Neural crest cell (in vitro differentiated cells): ENCODE measurements around the gene GAN. TPM values are rescaled to one million over a fixed set of nuclear protein-coding genes. Genes with fewer than 3 reads are reported as not detected.

Experiments
- DNase-seq: peaks from one replicate; pipeline ENCODE4 v3.0.0; 2021; ENCODE audit warnings: low read depth, mixed read lengths, low spot score
- H3K27ac Mint-ChIP-seq: one replicate; pipeline ENCODE4 v1.8.0; 2021; ENCODE audit warnings: mild to moderate bottlenecking, mixed read lengths; ENCODE audit not compliant: unreplicated experiment
- H3K27me3 Mint-ChIP-seq: 2 replicates; pipeline ENCODE4 v1.8.0; 2021; ENCODE audit warnings: low read depth, mild to moderate bottlenecking, mixed read lengths
- H3K36me3 Mint-ChIP-seq: 2 replicates; pipeline ENCODE4 v1.8.0; 2021; ENCODE audit warnings: low read depth, mild to moderate bottlenecking, mixed read lengths
- H3K4me1 Mint-ChIP-seq: 2 replicates; pipeline ENCODE4 v1.8.0; 2021; ENCODE audit warnings: mixed read lengths
- H3K4me3 Mint-ChIP-seq: one replicate; pipeline ENCODE4 v1.8.0; 2021; ENCODE audit warnings: mild to moderate bottlenecking, mixed read lengths
- H3K9me3 Mint-ChIP-seq: 2 replicates; pipeline ENCODE4 v1.8.0; 2021; ENCODE audit warnings: mixed read lengths
- total RNA-seq: library from RNA; stranded (reverse); gene quantifications from 2 replicates; pipeline ENCODE4 v1.2.1, GENCODE V29; 2021
- TF ChIP-seq, protein P1 (sequence below): fragments of 200-600 bp; sonication (generic); conservative IDR thresholded peaks from 2 replicates; pipeline ENCODE4 v1.5.0; 2021; ENCODE audit warnings: antibody characterized with exemption, mild to moderate bottlenecking

Gene GAN
- total RNA-seq, 1 donor from 2014 or later, result 16.1 TPM

DNA sequence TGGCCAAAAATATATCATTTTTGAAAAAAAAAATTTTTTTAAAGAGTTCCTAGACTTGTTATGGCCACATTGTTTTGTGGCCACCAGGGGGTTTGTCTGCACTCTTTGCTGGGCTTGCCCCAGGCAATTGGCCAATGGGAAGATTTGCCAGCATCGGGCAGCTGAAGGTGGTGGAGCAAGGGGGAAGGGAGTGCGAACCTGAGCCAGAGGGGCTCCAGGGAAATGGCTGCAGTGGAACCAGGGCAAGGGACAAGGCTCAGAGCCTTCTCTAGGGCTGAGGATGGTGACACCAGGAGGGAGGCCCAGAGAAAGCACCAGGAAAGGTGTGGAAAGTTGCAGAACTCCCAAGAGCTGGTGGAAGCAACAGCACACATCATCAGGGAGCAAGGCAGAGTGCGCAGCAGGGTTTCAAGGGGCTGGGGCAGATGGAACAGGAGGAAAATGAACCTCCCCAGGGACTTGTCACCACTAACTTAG lies 114.3 kb downstream of the GAN start:
- DNase-seq, result no peak
- no peaks in the 10 kb centered on the region for H3K27me3 Mint-ChIP-seq
- no peaks in the 10 kb centered on the region for H3K36me3 Mint-ChIP-seq
- peak overlapping the region; percentile 45 for H3K27ac Mint-ChIP-seq
- peaks cover 17% of the 10 kb centered on the region for H3K4me1 Mint-ChIP-seq
- no peak overlapping the region for H3K4me3 Mint-ChIP-seq
- TF ChIP-seq, protein P1, sequence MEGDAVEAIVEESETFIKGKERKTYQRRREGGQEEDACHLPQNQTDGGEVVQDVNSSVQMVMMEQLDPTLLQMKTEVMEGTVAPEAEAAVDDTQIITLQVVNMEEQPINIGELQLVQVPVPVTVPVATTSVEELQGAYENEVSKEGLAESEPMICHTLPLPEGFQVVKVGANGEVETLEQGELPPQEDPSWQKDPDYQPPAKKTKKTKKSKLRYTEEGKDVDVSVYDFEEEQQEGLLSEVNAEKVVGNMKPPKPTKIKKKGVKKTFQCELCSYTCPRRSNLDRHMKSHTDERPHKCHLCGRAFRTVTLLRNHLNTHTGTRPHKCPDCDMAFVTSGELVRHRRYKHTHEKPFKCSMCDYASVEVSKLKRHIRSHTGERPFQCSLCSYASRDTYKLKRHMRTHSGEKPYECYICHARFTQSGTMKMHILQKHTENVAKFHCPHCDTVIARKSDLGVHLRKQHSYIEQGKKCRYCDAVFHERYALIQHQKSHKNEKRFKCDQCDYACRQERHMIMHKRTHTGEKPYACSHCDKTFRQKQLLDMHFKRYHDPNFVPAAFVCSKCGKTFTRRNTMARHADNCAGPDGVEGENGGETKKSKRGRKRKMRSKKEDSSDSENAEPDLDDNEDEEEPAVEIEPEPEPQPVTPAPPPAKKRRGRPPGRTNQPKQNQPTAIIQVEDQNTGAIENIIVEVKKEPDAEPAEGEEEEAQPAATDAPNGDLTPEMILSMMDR, result peak; percentile 59
- peaks cover 2% of the 10 kb centered on the region for H3K9me3 Mint-ChIP-seq

DNA sequence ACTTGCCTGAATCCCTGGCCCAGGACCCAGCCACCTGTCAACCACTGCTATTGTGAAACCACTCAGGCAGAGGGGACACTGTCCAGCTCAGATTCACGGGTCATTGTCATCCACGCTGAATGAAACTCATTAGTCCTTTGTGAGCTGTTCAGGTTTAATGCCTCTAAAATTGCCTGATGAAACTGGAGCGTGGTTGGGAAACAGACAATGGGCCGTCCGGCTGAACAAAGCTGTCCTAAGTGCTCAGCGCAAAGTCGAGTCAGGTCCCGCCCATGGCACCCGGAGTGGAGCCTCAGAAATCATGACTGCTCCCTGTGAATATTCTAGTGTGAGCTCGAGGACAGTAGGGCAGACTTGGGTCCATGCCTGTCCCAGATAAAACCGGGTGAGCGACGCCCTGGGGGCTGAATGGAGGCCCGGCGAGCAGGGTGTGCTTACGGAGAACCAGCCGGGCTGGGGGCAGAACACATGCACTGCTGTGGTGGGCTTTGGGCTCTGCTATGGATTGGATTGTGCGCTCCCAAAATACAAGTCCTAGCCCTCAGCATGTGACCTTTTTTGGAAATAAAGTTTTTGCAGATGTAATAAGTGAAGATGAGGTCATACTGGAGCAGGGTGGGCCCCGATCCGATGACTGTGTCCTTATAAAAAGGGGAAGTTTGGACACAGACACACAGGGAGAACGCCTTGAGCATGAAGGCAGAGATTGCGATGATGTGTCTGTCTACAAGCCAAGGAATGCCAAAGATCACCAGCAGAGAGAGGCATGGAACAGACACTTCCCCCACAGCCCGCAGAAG lies 117.0 kb downstream of the GAN start:
- DNase-seq, result no peak
- peaks cover 2% of the 10 kb centered on the region for H3K9me3 Mint-ChIP-seq

DNA sequence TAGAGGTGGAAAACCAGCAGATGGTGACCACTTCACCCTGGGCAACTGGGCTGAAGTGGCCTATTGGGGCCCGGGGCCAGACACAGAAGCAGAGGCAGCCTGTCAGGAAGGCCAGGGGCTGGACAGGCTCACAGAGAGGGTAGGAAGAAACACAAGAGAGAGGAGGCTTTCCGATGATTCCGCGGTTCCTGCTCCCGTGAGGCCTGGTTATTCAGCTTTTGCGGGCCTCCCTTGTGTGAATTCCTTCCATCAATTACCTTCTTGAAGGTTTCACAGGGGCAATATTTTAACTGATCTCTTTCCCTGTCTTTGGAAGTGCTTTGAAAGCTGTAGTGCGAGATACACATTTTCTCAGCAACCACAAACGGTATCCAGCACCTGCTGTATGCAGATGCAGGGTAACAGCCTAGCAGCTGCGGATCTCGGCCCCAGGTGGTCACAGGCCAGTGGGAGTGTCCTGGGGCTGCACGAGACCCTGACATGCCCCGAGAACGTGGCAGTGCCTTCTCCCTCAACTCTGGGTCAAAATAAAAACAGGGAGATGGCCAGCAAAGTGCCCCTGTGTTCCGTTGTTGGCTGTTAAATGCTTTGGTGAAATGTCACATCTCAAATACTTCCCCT lies 118.3 kb downstream of the GAN start:
- Mint-ChIP-seq H3K4me1 (peaks cover 17% of the 10 kb centered on the region), H3K4me3 (no peak overlapping the region), H3K27me3 (peaks cover 7% of the 10 kb centered on the region), H3K36me3 (no peaks in the 10 kb centered on the region), H3K9me3 (no peaks in the 10 kb centered on the region), H3K27ac (no peak overlapping the region)
- no peak for DNase-seq
- TF ChIP-seq, protein P1, result no peak

More for the DNA sequence above, 117.0 kb downstream of the GAN start:
- no peak overlapping the region for H3K4me3 Mint-ChIP-seq
- TF ChIP-seq, protein P1, result no peak
- H3K27me3 Mint-ChIP-seq, result peaks cover 4% of the 10 kb centered on the region
- no peaks in the 10 kb centered on the region for H3K36me3 Mint-ChIP-seq
- peaks cover 17% of the 10 kb centered on the region for H3K4me1 Mint-ChIP-seq
- peak overlapping the region; percentile 71 for H3K27ac Mint-ChIP-seq

DNA sequence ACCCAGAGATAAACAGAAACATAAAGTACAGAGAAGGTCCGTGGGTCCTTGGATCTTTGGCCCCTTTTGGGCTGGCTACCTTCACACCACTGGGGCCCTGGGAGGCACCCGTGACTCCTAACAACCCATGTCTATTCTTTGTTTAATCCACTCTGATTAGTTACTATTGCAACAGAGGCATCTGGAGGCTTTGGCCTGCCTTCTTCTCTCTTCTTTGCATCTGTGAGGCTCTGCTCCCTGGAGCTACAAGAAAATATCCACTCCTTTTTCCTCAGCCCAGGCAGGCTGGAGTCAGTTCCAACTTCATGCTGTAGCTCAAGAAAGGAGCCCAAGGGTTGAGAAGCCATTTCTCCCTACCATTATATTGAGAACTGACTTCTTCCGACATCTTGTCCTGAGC lies 120.3 kb downstream of the GAN start:
- Mint-ChIP-seq H3K27me3 (peaks cover 23% of the 10 kb centered on the region), H3K9me3 (no peaks in the 10 kb centered on the region), H3K36me3 (no peaks in the 10 kb centered on the region), H3K4me1 (peaks cover 11% of the 10 kb centered on the region), H3K4me3 (no peak overlapping the region), H3K27ac (no peak overlapping the region)
- DNase-seq, result no peak
- TF ChIP-seq, protein P1, result no peak

DNA sequence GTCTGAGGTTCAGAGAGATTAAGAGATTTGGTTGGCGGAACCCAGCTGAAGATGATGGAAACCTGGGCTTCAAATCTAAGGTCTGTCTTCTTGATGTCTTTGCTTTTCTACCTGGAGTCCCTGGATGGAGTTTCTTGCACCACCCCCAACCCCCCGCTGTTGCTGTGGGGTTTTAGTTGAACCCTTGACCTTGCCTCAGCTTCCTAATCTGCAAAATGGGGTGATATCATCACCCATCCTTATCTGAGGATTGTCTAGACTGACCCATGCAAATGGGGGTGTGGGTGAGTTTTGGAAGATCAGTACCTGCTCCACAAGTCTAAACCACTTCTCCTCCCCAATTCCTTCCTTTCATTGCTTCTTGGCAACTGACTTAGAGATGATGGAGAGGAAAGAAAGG lies 120.8 kb downstream of the GAN start:
- Mint-ChIP-seq H3K36me3 (no peaks in the 10 kb centered on the region), H3K9me3 (no peaks in the 10 kb centered on the region), H3K27me3 (peaks cover 25% of the 10 kb centered on the region), H3K27ac (no peak overlapping the region), H3K4me1 (peaks cover 11% of the 10 kb centered on the region), H3K4me3 (no peak overlapping the region)
- no peak for DNase-seq
- TF ChIP-seq, protein P1, result no peak
